ENCODE results near the gene LHPP. TPM values are rescaled to one million over a fixed set of nuclear protein-coding genes. Genes with fewer than 3 reads are reported as not detected.

LHPP gene
- total and polyA plus RNA-seq, 2 donors (not counting 1 experiment from before 2014, with no cell fraction given), result 10.2 to 15.6 TPM

- no peaks in the 10 kb centered on the region for H3K36me3 ChIP-seq (ENCODE audit: control insufficient read depth, insufficient read depth, low read length)
- H2AFZ ChIP-seq (ENCODE audit: low read length), result no peak overlapping the region
- H3K79me2 ChIP-seq (ENCODE audit: control insufficient read depth, insufficient read depth, low read length), result no peaks in the 10 kb centered on the region
- H3K4me3 ChIP-seq (replicated peaks in 1 of 4; ENCODE audit: control extremely low read depth in 1 of 4, insufficient read depth in 1 of 4, low read depth in 3 of 4, low read length in 4 of 4), result no peak overlapping the region
- no peaks in the 10 kb centered on the region for H3K9me3 ChIP-seq (ENCODE audit: control insufficient read depth, insufficient read depth, low read depth, low read length)
- no peaks in the 10 kb centered on the region for H3K4me1 ChIP-seq (ENCODE audit: control insufficient read depth, extremely low read depth, insufficient read depth, low read length)
- H3K27ac ChIP-seq (ENCODE audit: insufficient read depth, low read length), result no peak overlapping the region
- no peak overlapping the region for H3K9ac ChIP-seq (ENCODE audit: insufficient read depth, low read length)
- DNase-seq (ENCODE audit: low read depth in 2 of 2), result no peak
- H4K20me1 ChIP-seq (ENCODE audit: control insufficient read depth, extremely low read depth, insufficient read depth, low read length), result peaks cover 2% of the 10 kb centered on the region
- H3K27me3 ChIP-seq (ENCODE audit: control insufficient read depth, insufficient read depth, low read length), result no peaks in the 10 kb centered on the region
- TF ChIP-seq CTCF (conservative IDR thresholded peaks at IDR 0.05 in 1 of 2, IDR thresholded peaks at IDR 0.05 in 1 of 2; ENCODE audit: low read depth in 1 of 2, low read length in 2 of 2), result no peak
- no peak for TF ChIP-seq EZH2 (IDR thresholded peaks at IDR 0.05; ENCODE audit: low read length, missing control alignments)
- H3K4me2 ChIP-seq (ENCODE audit: extremely low read depth, insufficient read depth, low read length), result no peak overlapping the region
Measured at GRCh38 chr10:124655191-124656112, 193.8 kb downstream of the LHPP start.

- Histone ChIP-seq H3K9me3 (ENCODE audit: control insufficient read depth, insufficient read depth, low read depth, low read length) (no peaks in the 10 kb centered on the region), H3K79me2 (ENCODE audit: control insufficient read depth, insufficient read depth, low read length) (no peaks in the 10 kb centered on the region), H3K9ac (ENCODE audit: insufficient read depth, low read length) (no peak overlapping the region), H3K4me1 (ENCODE audit: control insufficient read depth, extremely low read depth, insufficient read depth, low read length) (no peaks in the 10 kb centered on the region), H3K27me3 (ENCODE audit: control insufficient read depth, insufficient read depth, low read length) (no peaks in the 10 kb centered on the region), H3K4me3 (replicated peaks in 1 of 4; ENCODE audit: control extremely low read depth in 1 of 4, insufficient read depth in 1 of 4, low read depth in 3 of 4, low read length in 4 of 4) (no peak overlapping the region), H2AFZ (ENCODE audit: low read length) (no peak overlapping the region), H4K20me1 (ENCODE audit: control insufficient read depth, extremely low read depth, insufficient read depth, low read length) (peaks cover 2% of the 10 kb centered on the region), H3K27ac (ENCODE audit: insufficient read depth, low read length) (no peak overlapping the region), H3K4me2 (ENCODE audit: extremely low read depth, insufficient read depth, low read length) (no peak overlapping the region), H3K36me3 (ENCODE audit: control insufficient read depth, insufficient read depth, low read length) (no peaks in the 10 kb centered on the region)
- TF ChIP-seq CTCF (conservative IDR thresholded peaks at IDR 0.05 in 1 of 2, IDR thresholded peaks at IDR 0.05 in 1 of 2; ENCODE audit: low read depth in 1 of 2, low read length in 2 of 2) (no peak), EZH2 (IDR thresholded peaks at IDR 0.05; ENCODE audit: low read length, missing control alignments) (no peak)
- DNase-seq (ENCODE audit: low read depth in 2 of 2), result no peak
Measured at GRCh38 chr10:124656113-124656490, 194.5 kb downstream of the LHPP start.

GRCh38 chr10:124656541-124656940 is 194.9 kb downstream of the LHPP start:
- Histone ChIP-seq H3K4me3 (replicated peaks in 1 of 4; ENCODE audit: control extremely low read depth in 1 of 4, insufficient read depth in 1 of 4, low read depth in 3 of 4, low read length in 4 of 4) (no peak overlapping the region), H3K27ac (ENCODE audit: insufficient read depth, low read length) (no peak overlapping the region), H4K20me1 (ENCODE audit: control insufficient read depth, extremely low read depth, insufficient read depth, low read length) (peaks cover 2% of the 10 kb centered on the region), H3K27me3 (ENCODE audit: control insufficient read depth, insufficient read depth, low read length) (no peaks in the 10 kb centered on the region), H3K79me2 (ENCODE audit: control insufficient read depth, insufficient read depth, low read length) (no peaks in the 10 kb centered on the region), H2AFZ (ENCODE audit: low read length) (no peak overlapping the region), H3K9me3 (ENCODE audit: control insufficient read depth, insufficient read depth, low read depth, low read length) (no peaks in the 10 kb centered on the region), H3K9ac (ENCODE audit: insufficient read depth, low read length) (no peak overlapping the region), H3K36me3 (ENCODE audit: control insufficient read depth, insufficient read depth, low read length) (no peaks in the 10 kb centered on the region), H3K4me1 (ENCODE audit: control insufficient read depth, extremely low read depth, insufficient read depth, low read length) (no peaks in the 10 kb centered on the region), H3K4me2 (ENCODE audit: extremely low read depth, insufficient read depth, low read length) (no peak overlapping the region)
- no peak for DNase-seq (ENCODE audit: low read depth in 2 of 2)
- TF ChIP-seq EZH2 (IDR thresholded peaks at IDR 0.05; ENCODE audit: low read length, missing control alignments) (no peak), CTCF (conservative IDR thresholded peaks at IDR 0.05 in 1 of 2, IDR thresholded peaks at IDR 0.05 in 1 of 2; ENCODE audit: low read depth in 1 of 2, low read length in 2 of 2) (no peak)
